ENCODE measurements around the gene ATP13A1. TPM values are rescaled to one million over a fixed set of nuclear protein-coding genes. Genes with fewer than 3 reads are reported as not detected.
"Not testable (repeated sequence)": the region's sequence is repeated elsewhere in the genome, so short reads cannot be mapped to it uniquely, and the experiment has no call there.

The ATP13A1 gene
- total RNA-seq, 1 experiment from 2014 or later: 133 TPM

DNA sequence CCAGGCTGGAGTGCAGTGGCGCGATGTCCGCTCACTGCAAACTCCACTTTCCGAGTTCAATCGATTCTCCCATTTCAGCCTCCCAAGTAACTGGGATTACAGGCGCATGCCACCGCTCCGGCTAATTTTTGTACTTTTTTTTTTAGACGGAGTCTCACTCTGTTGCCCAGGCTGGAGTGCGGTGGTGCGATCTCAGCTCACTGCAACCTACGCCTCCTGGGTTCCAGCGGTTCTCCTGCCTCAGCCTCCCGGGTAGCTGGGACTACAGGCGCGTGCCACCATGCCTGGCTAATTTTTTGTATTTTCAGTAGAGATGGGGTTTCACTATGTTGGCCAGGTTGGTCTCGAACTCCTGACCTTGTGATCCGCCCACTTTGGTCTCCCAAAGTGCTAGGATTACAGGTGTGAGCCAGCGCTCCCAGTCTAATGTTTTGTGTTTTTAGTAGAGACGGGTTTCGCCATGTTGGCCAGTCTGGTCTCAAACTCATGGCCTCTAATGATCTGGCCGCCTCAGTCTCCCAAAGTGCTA, 2.0 kb upstream of the ATP13A1 start:
- not testable (repeated sequence) for DNase-seq (ENCODE audit: low read depth)

DNA sequence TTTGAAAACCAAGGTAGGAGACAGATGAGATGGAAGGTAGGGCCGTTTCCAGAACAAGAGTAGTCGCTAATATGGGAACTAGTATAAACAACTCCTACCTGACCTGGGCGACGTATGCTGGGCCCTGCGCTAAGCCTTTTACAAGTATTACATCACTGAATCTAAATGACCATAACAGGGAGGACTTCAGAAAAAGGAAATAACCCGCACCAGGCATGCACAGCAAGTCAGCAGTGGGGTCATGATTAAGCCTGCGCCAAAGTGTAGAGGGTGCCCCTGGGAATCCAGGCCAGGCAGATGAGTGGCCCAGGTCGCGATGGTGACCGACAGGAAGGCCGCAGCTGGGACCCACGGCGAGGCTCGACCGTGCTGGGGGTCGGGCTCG, 613 bp downstream of the ATP13A1 start:
- DNase-seq (ENCODE audit: low read depth): peak; percentile 39

DNA sequence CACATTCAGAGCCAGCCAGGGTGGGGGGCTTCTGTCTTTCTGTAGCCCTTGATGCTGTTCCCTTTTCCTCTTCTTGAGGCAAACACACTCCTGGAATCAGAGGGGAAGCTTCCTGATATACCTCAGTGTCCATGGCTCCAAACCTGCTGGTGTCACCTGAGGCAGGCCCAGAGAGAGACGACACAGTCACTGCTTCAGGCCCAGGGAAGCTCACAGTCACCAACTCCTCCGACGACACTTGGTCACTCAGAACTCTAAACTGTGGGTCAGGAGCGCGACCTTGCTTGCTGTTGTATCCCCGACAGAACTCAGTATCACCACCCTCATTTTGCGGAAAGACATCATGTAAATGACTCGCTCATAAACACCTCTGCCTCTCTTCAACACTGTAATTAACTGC, 1.1 kb downstream of the ATP13A1 start:
- no peak for DNase-seq (ENCODE audit: low read depth)

DNA sequence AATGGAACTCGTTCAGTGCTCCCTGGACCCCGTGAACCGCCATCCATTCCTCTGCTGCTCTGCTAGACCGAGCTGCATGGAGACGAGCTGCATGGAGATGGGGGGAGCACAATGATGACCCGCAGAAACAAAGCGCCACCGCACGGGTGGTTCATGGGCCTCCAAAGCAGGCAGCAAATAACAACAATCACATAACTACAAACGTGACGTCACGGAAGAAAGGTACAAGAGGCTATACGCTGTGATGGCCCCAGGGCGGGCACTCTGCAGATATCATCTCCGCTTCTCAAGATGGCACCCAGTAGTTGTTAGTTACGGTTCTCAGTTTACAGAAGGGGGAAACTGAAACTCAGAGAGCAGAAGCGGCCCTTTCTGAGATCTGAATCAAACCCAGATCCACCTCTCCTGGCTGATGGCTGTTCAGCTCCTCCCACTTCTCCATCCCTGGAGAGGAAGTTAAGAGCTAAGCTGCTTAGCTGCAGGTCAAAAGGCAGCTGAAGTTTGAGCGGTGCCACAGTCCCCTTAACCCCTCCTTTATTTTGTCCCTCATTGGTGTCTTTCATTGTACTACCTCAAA, 1.7 kb downstream of the ATP13A1 start:
- no peak for DNase-seq (ENCODE audit: low read depth)

DNA sequence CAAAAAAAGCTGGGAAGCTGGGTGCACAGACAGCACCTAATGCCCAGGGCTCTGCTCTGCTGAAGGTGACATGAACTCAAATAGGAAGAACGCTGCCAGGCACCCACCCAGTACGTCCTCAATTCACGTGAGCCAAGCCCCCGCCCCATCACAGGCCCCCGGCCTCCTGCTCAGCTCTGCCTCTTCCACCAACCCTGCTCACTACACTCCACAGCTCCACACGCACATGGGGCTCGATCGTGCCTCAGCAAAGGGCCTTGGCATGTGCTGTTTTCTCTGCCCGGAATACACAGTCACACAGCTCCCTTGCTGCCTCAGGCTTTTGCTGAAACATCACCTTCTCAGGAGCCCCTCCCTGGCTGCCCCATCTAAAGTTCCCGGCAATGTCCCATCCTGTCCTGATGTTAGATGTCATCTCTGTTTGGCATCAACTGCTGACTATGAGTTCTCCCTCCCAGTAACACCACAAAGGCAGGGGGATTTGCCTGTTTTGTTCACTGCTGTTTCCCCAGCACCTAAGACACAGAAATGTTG, 2.3 kb downstream of the ATP13A1 start:
- no peak for DNase-seq (ENCODE audit: low read depth)

DNA sequence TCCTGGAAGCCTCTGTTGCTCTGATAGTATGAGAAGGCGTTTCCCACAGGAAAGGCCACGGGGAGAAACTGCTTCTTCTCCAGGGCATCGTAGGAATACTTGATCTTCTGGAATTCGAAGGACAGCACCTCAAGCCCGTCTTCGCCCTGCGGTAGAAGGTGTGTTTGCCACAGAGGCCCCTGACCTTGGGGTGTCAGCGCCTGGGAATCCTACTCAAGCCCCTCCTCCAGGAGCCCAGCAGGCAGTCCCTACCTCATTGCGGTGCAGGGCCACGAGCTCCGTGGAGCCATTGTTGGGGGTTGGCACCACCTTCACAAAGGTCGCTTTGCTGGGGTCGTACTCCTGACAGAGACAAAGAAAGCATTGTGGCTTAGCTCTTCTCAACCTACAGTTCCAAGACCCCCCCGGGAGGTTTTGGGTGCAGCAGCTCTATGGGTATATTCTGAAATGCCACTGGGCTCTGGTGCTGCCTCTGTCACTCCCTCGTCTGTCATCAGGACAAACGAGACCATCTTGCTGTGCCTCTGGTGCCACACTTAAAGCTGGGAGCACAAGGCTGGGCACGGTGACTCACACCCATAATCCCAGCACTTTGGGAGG, 3.7 kb downstream of the ATP13A1 start:
- no peak for DNase-seq (ENCODE audit: low read depth)

DNA sequence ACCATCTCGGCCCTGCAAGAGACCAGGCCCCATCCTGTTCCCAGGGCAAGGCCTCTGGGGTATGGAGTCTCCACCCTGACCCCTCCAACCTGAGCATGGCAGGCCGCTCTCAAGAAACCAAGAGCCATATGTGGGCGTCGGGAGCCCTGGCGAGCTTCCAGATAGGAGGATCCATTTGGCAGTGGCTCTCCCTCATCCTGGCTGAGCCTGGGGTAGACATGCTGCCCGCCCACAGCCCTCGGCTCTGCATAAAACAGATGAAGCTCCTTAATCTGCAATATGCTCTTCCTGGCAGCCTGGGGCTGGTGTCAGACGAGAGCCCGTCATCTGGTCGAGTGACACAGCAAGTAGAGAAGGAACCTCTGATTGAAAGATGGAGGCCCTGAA, 6.1 kb downstream of the ATP13A1 start:
- no peak for DNase-seq (ENCODE audit: low read depth)

DNA sequence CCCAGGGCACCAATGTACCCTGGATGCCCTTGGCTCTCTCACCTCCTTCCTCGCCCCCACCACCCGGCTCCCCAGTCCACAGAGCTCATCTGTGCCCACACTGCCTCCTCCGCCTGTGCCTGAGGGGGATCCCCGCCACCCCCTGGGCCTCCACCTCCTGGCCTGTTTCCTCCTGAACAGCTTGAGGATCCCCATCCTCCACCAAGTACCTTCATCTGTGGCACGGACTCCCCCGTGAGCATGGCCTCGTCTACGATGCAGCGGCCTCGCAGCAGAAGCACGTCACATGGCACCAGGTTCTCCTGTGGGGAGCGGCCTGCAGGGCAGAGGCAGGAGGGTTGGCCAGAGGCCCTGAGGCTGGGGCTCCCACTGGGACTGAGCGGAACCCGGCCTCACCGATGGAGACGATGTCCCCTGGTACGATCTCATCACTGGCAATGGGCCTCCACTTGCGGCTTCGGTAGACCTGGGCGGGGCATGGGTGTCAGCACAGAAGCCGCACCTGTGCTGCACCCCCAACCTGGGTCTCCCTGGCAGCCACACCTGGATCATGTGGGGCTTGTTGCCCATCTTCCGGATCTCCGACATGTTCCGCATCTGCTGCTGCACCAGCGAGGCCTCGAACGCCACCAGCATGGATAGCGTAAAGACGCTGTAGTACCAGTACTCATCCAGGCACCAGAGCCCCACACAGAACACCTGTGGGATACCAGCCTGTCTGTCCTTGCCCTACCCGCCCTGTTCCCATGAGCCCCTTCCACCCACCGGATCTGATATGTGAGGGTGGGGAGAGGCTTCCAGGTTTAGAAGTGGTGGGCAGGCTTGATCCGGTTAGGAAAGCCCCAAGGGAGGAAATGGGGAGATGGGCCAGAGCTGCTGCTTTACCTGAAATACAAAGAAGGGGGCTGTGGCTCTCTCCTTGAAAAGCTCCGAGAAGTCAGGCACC, 6.8 kb downstream of the ATP13A1 start:
- no peak for DNase-seq (ENCODE audit: low read depth)

DNA sequence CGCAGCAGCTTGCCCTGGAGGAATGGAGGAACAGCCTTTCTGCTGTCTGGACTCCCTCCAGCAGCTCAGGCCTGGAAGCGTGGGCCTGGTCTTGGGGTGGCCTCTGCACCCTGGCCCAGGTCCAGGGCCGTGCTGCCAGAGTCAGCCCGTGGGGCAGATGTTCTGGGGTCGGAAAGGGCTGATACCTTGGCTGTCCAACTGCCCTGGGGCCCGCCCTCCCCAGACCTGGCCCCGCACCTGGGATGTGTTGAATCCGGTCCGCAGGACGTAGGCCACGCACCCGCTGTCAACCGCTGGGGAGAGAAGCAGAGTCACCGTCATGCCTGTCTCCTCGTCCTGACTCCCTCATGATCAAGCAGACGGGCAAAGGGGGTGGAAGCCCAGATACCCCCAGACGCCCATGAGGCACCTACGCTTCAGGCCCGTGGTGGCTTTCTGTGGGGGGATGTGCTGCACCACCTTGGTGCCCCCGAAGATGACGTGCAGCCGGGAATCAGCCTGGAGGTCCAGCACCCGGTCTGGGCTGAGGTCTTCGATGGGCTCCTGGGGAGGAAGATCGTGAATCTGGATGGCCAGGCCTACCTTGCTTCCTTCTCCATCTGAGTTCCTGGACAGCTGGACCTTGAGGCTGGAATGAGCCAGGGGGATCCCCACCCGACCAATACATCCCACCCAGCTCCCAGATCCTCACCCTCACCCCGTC, 7.7 kb downstream of the ATP13A1 start:
- DNase-seq (ENCODE audit: low read depth): no peak

DNA sequence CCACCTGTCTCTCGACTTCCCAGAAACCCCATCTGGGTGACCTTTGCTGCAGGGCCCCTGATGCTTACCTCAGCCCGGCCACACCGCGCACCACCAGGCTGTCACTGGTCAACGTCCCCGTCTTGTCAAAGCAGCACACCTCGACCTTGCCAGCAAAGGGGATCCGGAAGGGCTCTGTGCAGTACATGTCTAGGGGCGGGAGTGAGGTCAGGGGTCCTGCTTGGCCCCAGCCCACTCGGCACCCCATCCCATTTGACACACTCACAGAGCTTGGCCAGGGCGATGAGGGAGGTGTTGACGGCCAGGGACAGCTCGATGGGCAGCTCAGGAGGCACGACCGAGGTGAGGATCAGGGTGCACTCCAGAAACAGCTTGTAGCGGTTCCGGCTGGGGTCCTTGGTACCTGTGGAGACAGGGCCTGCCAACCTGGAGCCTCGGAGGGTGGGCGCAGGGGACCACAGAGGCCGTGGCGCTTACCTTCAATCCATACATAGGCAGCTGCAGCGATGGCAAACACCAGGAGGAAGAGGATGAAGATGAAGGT, 8.4 kb downstream of the ATP13A1 start:
- DNase-seq (ENCODE audit: low read depth): no peak

DNA sequence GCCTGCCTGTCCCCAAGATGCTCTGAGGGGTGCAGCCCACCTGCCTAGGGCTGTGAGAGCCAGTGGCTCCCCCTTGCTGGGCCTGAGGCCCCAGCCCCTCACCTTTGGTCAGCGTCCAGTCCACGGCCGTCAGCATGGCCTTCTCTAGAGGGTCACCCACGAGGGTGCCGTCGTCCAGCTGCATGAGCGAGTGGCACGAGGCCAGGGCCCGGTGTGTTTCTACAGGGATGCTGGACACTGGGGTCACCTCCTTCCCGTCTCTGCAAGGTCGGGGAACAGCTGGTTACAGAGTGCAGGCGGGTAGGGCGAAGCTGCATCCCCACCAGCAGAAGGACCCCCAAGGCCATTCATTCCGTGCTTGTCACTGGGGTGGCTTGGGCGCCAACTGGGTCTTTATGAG, 9.0 kb downstream of the ATP13A1 start:
- DNase-seq (ENCODE audit: low read depth): no peak

DNA sequence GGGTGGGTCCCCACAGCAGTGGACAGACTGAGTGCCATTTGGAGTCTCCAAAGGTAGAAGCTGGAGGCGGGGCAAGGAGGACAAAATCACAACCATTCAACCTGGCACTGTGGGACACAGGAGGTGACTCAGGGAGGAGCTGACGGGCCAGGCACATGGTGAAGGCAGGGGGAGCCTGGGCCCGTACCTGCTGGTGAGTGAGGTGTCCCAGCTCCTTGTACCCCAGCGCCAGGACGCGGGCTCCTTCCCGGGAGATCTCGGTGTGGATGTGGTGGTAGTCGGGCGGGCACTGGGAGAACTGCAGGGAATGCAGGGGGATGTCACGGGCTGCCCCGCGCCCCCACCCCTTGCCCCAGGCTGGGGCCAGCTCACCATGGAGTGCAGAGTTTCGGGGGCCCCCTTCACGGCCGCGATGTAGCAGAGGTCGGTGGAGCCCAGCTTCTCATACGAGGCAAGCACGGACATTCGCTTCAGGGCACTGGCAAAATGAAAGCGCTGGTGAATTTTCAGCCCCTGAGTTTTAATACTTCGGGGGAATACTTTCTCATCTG, 9.8 kb downstream of the ATP13A1 start:
- DNase-seq (ENCODE audit: low read depth): no peak

DNA sequence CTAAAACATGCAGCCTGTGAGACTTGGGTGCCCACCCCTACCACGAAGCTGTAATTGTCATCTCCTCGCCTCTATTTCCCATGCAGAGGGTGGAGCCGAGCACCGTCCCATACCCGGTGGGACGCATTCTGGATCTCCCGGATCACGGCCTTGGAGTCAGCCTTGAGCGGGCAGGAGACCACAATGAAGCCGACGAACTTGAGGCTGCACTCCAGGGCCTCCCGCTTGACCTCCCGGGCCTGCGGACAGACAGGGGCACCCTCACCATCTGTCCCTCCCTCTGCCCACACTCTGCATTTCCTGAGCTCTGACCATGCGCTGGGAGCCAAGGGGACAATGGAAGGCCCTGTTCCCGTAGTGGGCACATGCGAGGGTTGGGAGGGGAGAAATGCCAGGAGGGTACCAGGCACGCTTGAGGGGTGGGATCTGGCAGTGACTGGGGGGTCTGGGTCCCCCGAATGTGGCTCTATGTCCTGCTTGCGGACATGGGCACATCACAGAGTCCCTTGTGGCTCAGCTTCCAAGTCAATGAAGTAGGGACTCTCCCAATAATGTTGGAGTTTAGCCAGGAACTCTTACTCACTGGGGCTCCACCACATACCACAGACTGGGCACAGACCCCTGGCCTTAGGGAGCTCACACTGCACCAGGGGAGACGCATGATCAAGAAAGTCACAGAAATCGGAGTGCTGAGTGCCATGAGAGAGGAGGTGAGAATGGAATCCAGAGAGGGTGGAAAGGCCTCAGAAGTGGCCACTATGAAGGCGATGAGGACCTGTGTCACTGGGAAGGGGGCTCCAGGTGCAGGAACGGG, 10.8 kb downstream of the ATP13A1 start:
- DNase-seq (ENCODE audit: low read depth): no peak

DNA sequence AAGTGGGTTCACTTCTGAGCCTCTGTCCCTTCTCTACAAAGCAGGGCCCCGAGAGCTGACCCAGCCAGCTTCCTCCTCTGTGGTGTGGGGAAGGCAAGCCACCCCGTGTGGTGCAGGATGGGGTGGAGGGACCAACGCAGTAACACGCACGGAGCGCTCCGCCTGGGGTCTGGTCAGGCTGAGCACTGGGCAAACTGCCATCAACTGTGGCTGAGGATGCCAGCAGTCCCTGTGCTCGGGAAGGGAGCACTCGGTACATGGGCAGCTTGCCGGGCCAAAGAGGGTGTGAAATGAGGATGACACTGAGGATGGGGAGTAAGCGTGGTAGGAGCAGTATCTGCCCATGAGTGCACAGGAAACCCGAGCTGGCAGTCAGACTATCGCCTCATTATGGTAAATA, 12.4 kb downstream of the ATP13A1 start:
- DNase-seq (ENCODE audit: low read depth): no peak

DNA sequence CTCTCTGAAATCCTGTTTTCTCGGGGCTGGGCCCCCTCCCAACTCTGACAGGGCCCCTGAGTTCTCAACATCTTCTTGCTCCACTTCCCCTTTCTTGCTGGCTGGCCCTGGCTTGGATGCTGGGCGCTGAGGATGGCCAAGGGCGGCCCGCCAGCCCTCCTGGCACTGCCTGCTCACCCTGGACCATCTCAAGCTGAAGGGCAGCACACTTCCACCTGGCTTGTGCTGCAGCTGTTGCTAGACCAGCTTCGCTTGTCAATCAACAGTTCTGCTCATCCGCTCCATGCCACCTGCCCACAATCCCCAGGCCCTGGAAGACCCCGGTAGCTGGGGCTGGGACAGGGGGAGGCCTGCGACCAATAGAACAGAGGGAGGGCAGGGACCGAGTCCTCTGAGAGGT, 13.1 kb downstream of the ATP13A1 start:
- DNase-seq (ENCODE audit: low read depth): no peak

DNA sequence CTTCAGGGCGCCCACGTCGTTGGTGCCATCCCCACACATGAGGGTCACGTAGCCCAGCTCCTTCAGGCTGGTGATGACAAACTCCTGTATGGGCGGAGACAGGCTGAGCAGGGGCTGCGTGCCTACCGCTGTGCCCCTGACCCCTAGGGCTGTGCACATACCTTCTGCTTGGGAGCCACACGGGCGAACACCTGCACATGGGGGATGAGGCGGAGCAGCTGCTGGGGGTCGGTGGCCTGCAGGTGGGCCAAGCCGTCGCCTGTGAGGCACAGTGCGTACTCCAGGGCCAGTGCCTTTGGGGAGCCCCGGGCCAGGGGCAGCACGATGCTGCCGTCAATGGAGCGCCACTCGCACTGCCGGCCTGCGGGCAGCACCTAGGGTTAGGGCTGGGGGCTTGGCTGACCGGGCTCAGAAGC, 13.9 kb downstream of the ATP13A1 start:
- no peak for DNase-seq (ENCODE audit: low read depth)

DNA sequence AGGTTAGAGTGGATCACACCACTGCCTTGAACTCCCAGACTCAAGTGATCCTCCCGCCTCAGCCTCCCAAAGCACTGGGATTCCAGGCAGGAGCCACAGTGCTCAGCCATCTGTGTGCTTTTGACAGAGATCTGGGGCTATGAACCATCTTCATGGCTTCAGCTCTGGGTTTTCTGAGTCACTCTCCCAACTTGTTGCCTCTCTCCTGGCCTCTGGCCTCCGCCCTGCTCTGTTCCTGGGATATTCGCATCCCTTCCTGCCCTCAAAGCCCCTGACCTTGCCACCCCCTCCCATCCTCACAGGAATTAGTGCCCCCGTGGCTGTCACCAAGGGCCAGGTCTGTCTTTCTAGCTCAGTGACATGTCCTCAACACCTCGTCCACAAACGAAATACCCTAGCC, 14.3 kb downstream of the ATP13A1 start:
- no peak for DNase-seq (ENCODE audit: low read depth)

DNA sequence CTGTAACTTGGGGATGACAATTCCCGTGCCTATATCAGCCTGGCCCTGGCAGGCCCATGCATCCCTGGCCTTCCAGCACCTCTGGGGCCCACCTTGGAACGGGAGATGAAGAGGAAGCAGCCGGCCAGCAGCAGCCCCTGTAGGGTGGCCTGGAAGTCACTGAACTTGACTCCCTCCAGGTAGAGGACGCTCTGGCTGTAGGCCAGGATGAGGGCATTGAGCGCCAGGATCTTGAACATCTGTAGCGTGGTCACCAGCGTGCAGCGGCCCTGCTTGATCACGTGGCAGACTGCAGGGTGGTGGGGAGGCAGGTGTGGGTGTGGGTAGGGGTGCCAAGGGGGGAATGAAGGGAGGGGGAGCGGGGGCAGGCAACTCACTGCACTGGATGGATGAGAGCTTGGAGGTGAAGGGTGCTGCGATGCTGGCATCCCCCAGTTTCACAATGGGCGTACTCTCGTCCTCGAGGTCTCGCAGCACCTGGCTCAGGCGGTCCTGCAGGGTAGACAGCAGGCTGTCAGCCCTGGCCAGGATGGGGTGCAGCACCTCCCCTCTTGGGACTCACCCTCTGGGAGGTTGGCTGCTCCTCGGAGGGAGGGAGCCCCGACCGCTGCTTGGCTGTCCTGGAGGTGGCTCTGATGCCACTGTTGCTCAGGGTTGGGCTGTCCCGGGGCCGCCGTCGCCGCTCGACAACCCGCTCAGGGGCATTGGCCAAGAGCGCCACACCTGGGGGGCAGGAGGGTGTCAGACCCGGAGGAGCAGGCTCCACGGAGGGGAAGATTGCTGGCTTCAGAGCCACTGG, 16.2 kb downstream of the ATP13A1 start:
- no peak for DNase-seq (ENCODE audit: low read depth)

DNA sequence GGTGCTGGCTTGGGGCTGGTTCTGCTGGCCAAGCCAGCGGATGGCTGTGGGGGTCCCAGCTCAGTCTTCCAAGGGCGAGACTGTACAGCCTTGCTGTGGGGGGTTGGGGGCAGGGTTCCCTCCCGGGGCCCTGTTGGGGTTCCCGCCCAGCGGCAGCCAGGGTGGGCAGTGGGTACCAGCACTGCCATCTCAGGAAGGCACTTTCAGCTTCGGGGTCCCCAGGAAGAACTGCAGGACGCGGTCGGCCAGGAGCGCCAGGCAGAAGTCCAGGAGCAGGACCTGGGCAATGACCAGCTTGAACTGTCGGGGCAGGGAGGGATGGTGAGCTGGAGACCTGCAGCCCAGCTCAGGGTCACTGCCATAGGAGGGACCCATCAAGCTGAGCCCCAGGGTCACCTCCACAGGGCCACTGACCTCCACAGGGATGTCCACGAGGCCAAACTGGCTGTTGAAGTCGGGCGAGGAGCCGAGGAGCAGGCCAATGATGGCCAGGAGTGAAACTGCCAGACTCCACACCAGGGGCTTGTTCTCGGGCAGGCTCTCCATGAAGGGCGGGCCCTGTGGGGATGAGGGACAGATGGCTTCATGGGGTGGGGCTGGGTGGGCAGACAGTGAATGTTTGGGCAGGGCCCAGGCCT, 18.1 kb downstream of the ATP13A1 start:
- DNase-seq (ENCODE audit: low read depth): no peak
